HEK293T (cell line): ENCODE data around the gene LPCAT1.

Source experiments
- CTCF ChIA-PET: fragments of 350-600 bp; formaldehyde crosslinking; extraction: SDS; loops from one replicate; lab custom pipeline; 2021; ENCODE audit warnings: antibody characterized with exemption, inconsistent platforms; lab: Yijun Ruan, JAX
- POLR2A ChIA-PET: fragments of 350-600 bp; formaldehyde crosslinking; extraction: SDS; loops from one replicate; lab custom pipeline; 2020; ENCODE audit warnings: antibody characterized with exemption, inconsistent platforms; lab: Yijun Ruan, JAX
- DNase-seq: peaks from one replicate; pipeline ENCODE4 v3.0.0; 2012; ENCODE audit warnings: mixed read lengths; ENCODE audit errors: extremely low spot score
- ARNT ChIP-seq: fragments of 450-650 bp; IDR thresholded peaks from 2 replicates; pipeline ENCODE4 v1.6.1; 2017; ENCODE audit warnings: mild to moderate bottlenecking
- BHLHE40 ChIP-seq: fragments of 450-650 bp; IDR thresholded peaks from 2 replicates; pipeline ENCODE4 v1.6.1; 2016; ENCODE audit warnings: mild to moderate bottlenecking, moderate library complexity, borderline replicate concordance
- CTBP1 ChIP-seq: fragments of 450-650 bp; IDR thresholded peaks from 2 replicates; pipeline ENCODE4 v1.6.1; 2016; ENCODE audit warnings: borderline replicate concordance
- ELF4 ChIP-seq: fragments of 450-650 bp; IDR thresholded peaks from 2 replicates; pipeline ENCODE4 v1.6.1; 2017; ENCODE audit warnings: antibody characterized with exemption
- FOXA1 ChIP-seq: fragments of 450-650 bp; IDR thresholded peaks from 2 replicates; pipeline ENCODE4 v1.6.1; 2016; ENCODE audit warnings: mild to moderate bottlenecking
- FOXK2 ChIP-seq: fragments of 450-650 bp; IDR thresholded peaks from 2 replicates; pipeline ENCODE4 v1.6.1; 2016; ENCODE audit warnings: mild to moderate bottlenecking
- FOXM1 ChIP-seq: fragments of 450-650 bp; IDR thresholded peaks from 2 replicates; pipeline ENCODE4 v1.6.1; 2017; ENCODE audit warnings: mild to moderate bottlenecking, borderline replicate concordance
- HDGF ChIP-seq: fragments of 450-650 bp; IDR thresholded peaks from 2 replicates; pipeline ENCODE4 v1.6.1; 2017; ENCODE audit warnings: antibody characterized with exemption, borderline replicate concordance
- L3MBTL2 ChIP-seq: fragments of 450-650 bp; conservative IDR thresholded peaks from 2 replicates; pipeline ENCODE4 v1.6.1; 2016; ENCODE audit warnings: mild to moderate bottlenecking
- LEF1 ChIP-seq: fragments of 450-650 bp; IDR thresholded peaks from 2 replicates; pipeline ENCODE4 v1.6.1; 2017; ENCODE audit warnings: mild to moderate bottlenecking, borderline replicate concordance
- NFRKB ChIP-seq: fragments of 450-650 bp; IDR thresholded peaks from 2 replicates; pipeline ENCODE4 v1.6.1; 2016; ENCODE audit warnings: mild to moderate bottlenecking, moderate library complexity
- PKNOX1 ChIP-seq: fragments of 450-650 bp; IDR thresholded peaks from 2 replicates; pipeline ENCODE4 v1.6.1; 2016
- SP1 ChIP-seq: fragments of 450-650 bp; IDR thresholded peaks from 2 replicates; pipeline ENCODE4 v1.6.1; 2017
- SUZ12 ChIP-seq: fragments of 450-650 bp; IDR thresholded peaks from 2 replicates; pipeline ENCODE4 v1.6.1; 2016; ENCODE audit warnings: mild to moderate bottlenecking
- TARDBP ChIP-seq: fragments of 450-650 bp; IDR thresholded peaks from 2 replicates; pipeline ENCODE4 v1.6.1; 2016
- ZNF384 ChIP-seq: fragments of 450-650 bp; IDR thresholded peaks from 2 replicates; pipeline ENCODE4 v1.6.1; 2016

Gene LPCAT1

GRCh38 chr5:1553539-1554409 lies 30.0 kb upstream of the LPCAT1 start:
- POLR2A ChIA-PET: no interaction called here
- CTCF ChIA-PET: interaction anchor here (0.7 to 1.2 kb wide), 2 partner anchors 16 to 91 kb away, joined by 3 to 8 read pairs; no protein-coding TSS in a partner anchor
- DNase-seq: no peak
- TF ChIP-seq TARDBP (no peak), FOXA1 (no peak), BHLHE40 (no peak), FOXM1 (no peak), NFRKB (no peak), ARNT (no peak), LEF1 (no peak), SP1 (no peak), ZNF384 (no peak), SUZ12 (no peak), FOXK2 (no peak), L3MBTL2 (no peak), PKNOX1 (no peak), CTBP1 (no peak)

GRCh38 chr5:1552521-1553255 lies 28.9 kb upstream of the LPCAT1 start:
- ChIA-PET CTCF (interaction anchor here (1.2 kb wide), 1 partner anchor 92 kb away, joined by 3 read pairs; no protein-coding TSS in a partner anchor), POLR2A (no interaction called here)
- TF ChIP-seq ELF4: no peak
- no peak for TF ChIP-seq SUZ12
- TF ChIP-seq L3MBTL2: no peak
- no peak for TF ChIP-seq FOXA1
- no peak for TF ChIP-seq NFRKB
- no peak for TF ChIP-seq FOXM1
- no peak for TF ChIP-seq BHLHE40
- no peak for TF ChIP-seq ZNF384
- no peak for TF ChIP-seq LEF1
- no peak for TF ChIP-seq ARNT
- no peak for TF ChIP-seq HDGF
- no peak for TF ChIP-seq PKNOX1
- TF ChIP-seq FOXK2: no peak
- no peak for TF ChIP-seq SP1
- DNase-seq: no peak

- ChIA-PET POLR2A (no interaction called here), CTCF (no interaction called here)
- DNase-seq: no peak
- TF ChIP-seq CTBP1 (no peak), ZNF384 (no peak), NFRKB (no peak), FOXK2 (no peak), ELF4 (no peak), L3MBTL2 (no peak)
These were observed 27.9 kb upstream of the LPCAT1 start for GRCh38 chr5:1551426-1552301.

- DNase-seq: no peak
- POLR2A ChIA-PET: no interaction called here
- CTCF ChIA-PET: no interaction called here
- TF ChIP-seq ELF4 (no peak), FOXM1 (no peak), BHLHE40 (no peak), LEF1 (no peak), CTBP1 (no peak), ZNF384 (no peak), SP1 (no peak), HDGF (no peak), FOXA1 (no peak), FOXK2 (no peak), PKNOX1 (no peak), SUZ12 (no peak), TARDBP (no peak), ARNT (no peak), NFRKB (no peak), L3MBTL2 (no peak)
These were observed 26.7 kb upstream of the LPCAT1 start for GRCh38 chr5:1550287-1551076.
